Measurements from ENCODE around the gene FANCD2.
"Not testable (repeated sequence)": the region's sequence is repeated elsewhere in the genome, so short reads cannot be mapped to it uniquely, and the experiment has no call there.

Gene FANCD2

DNA sequence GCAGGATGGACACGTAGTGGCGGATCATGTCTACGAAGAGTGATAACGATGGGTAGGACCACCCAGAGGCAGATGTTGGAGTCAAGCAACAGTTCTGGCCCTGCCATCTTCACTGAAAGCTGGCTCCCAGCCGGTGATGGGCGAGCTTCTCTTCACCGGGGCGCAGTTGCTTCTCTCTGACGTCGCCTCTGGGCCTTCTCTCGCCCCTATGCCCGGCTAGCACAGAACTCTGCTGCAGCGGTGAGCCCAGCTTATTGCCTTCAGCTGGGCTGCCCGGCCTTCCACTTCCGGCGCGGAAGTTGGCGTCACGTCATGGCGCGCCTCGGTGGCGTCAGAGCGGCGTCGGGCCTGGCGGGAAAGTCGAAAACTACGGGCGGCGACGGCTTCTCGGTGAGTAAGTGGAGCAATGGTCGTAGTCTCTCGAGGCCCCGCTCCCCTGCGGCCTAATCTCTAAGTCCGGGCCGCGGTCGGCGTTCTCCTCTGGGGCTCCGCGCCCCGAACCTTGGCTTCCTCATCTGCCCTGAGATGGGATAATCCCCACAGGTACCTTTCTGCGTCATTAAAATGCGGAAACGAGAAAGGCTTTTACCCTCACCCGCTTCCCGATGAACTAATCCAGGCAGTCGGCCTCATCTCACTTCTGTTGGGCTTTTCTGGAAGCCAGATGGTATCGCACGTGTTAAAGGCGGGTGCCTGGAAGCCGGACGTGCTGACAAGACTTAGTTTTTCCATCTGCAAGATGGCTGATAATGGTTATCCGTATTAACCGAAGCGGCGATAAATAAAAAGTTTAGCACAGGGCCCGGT is at the start of gene FANCD2:
Gene FANCD2 (plus strand): TSS at position 354 of the 807 bp plus-strand sequence. CDS start 2,221 bp downstream, outside the sequence.
- DNase-seq (ENCODE audit: low spot score) = peak; percentile 90

DNA sequence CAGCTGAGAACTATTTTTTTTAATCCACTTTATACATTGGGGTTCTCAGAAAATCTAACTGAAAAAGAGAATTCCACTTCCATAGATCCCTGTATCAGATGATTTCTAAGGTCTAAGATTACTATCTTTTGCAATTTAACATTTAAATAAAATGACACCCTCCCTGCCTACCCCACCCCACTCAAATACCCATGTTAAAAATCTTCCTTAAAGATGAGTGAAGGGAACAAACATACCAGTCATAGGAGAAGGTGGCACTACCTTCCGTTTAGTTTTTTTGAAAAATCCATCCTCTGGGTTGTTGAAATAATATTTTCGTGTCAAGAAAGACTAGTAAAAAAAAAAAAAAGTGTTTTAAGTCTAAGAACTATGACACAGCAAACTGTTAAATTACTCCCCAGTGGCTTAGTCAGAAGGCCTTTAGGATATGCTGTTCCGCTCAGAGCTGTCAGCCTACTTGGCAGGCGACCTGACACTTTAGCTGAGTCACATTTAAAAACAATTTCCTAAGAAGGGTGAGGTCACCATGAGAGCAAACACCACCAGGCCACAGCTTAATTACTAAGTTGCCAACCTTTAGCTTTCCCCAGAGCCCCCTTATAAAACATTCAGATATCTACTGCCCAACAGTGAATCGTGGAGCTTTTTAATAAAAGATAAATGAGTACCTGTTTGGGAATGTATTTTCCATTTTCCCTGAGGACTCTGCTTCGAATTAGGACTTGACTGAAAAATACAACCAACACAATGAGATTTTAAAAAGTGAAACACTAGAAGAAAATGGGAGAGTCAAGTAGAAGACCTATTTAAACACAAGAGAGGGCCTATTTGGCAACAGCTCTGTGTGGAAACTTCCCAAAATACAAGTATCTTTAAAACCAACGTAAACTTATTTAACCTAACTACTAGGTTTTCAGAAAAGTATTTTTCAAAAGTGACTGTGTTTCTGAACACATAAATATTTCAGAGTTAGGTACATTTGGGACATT is 49.2 kb upstream of the FANCD2 start:
- DNase-seq (ENCODE audit: low spot score) = peak; percentile 93

DNA sequence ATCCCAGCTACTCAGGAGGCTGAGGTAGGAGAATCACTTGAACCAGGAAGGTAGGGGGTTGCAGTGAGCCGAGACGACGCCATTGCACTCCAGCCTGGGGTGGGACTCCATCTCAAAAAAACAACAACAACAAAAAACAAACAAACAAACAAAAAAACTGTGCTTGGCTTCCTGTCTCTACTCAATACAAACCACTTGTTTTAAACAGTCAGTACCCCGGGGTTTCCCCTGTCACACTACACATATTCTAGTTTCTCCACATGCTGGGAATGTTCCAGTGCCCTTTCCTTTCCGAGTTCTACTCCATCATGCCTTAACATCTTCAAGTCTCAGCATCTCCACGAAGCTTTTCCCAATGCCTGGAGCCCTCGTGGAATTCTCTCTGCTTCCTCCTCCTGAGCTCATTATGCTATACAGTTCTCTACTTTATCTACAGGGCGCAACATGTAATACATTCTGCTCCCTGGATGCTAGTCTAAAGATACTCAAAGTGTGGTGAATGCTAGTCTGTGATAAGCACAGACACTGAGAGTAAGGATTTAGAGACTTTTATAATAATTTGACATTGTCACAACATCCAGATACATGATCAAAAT is 47.4 kb upstream of the FANCD2 start:
- DNase-seq (ENCODE audit: low spot score) = no peak

DNA sequence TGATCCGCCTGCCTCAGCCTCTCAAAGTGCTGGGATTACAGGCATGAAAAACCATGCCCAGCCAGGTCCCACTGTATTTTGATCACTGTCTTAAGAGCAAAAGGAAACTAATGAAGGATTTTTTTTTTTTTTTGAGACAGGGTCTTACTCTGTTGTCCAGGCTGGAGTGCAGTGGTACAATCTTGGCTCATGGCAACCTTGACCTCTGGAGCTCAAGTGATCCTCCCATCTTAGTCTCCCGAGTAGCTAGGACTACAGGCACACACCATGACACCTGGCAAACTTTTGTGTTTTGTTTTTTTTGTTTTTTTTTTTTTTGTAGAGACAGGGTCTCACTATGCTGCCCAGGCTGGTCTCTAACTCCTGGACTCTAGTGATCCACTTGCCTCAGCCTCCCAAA is 46.0 kb upstream of the FANCD2 start:
- no peak for DNase-seq (ENCODE audit: low spot score)

DNA sequence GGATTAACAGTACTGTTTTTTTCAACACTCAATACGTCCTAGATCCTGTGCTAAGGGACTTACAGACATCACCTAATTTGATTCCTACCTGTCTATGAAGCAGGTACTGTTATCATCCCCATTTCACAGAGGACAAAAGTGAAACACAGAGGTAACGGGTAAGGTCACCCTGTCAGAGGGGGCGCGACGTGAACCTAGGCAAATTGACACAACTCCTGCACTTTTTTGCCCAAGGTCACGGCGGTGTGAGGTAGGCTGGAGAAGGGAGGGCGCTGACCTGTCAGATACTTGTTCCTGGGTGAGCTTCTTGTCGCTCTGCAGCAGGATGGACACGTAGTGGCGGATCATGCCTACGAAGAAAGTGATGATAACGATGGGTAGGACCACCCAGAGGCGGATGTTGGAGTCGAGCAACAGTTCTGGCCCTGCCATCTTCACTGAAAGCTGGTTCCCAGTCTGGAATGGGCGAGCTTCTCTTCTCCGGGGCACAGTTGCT is 40.0 kb upstream of the FANCD2 start:
- no peak for DNase-seq (ENCODE audit: low spot score)

DNA sequence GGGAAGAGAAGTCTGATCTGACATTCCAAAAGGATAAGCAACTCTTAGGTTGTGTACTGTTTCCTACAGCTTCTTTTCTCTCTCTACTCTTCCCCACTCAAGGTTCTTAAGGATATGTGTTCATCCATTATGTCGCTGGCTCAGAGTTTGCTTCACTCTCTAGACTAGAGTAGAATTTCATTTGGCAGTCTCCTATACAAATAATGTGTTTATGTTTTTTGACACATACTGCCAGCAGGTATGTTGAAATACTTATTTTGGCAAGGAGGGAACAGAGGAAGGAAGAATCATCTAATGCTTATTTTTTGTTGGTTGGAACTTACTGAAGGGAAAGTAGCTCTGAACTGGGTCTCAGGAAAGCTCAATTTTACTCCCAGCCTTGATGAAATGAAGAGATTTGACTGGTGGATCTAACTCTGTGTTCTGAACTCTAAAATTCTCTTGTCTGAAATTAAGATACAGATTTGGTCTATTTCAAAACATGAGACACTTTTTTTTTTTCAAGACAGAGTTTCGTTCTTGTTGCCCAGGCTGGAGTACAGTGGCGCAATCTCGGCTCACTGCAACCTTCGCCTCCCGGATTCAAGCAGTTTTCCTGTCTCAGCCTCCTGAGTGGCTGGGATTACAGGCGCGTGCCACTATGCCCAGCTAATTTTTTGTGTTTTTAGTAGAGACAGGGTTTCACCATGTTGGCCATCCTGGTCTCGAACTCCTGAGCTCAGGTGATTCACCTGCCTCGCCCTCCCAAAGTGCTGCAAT is 32.0 kb upstream of the FANCD2 start:
- DNase-seq (ENCODE audit: low spot score) = peak; percentile 8

GRCh38 chr3:10000686-10001085 is 25.6 kb upstream of the FANCD2 start:
- no peak for DNase-seq (ENCODE audit: low spot score)

GRCh38 chr3:10002951-10003350 is 23.3 kb upstream of the FANCD2 start:
- DNase-seq (ENCODE audit: low spot score) = no peak

DNA sequence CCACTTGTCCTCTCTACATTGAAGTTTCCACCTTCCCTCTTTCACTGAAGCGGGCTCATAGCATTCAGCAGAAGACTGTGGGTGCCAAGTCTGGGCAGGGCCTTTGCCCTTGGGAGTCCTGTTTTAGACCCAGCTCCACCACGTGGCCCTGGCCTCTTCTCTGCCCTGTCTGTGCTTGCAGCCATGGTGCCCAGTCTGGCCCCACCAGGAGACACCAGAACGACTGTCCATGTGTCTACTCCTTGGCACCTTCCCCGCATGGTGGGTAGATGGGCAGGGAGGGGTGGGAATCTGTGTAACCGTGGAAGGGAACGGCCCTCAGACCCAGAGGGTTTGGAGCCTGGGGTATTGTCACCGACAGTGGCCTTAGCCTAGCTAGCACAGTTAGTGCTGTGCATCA is 21.7 kb upstream of the FANCD2 start:
- no peak for DNase-seq (ENCODE audit: low spot score)

- no peak for DNase-seq (ENCODE audit: low spot score)
Measured at GRCh38 chr3:10004960-10005564, 21.2 kb upstream of the FANCD2 start.

DNA sequence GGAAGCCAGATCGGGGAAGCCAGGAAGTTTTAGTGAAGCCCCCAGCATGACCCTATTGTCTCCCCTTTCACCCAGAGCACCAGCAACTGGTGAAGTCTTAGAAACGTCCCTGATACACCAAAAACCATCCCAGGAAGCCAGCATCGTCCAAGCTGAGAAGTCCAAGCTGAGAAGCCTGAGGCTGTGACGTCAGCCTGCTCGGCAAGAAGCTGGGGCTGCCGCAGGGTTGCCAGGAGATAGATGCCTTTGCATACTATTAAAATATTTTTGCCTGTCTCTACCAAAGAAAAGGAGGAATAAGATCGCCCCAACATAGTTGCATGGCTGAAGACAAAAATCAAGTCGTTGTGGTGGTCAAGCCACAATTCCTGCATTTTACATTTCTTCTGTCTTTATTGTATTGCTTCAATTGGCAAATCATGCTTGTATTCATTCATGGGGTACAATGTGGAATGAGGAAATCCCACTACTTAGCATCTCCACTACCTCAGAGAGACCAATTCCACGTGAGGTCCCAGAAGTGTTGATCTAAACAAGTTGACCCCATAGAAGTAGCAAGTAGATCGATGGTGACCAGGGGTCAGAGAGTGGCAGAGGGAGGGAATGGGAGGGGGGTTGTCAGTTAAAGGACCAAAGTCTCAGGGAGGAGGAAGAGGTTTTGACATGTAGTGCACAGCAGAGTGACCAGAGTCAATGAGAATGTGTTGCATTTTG is 20.0 kb upstream of the FANCD2 start:
- no peak for DNase-seq (ENCODE audit: low spot score)

GRCh38 chr3:10006762-10007090 is 19.5 kb upstream of the FANCD2 start:
- no peak for DNase-seq (ENCODE audit: low spot score)

- no peak for DNase-seq (ENCODE audit: low spot score)
Measured at GRCh38 chr3:10007126-10007782, 19.0 kb upstream of the FANCD2 start.

GRCh38 chr3:10008216-10008587 is 18.0 kb upstream of the FANCD2 start:
- not testable (repeated sequence) for DNase-seq (ENCODE audit: low spot score)

- DNase-seq (ENCODE audit: low spot score) = peak; percentile 86
Measured at GRCh38 chr3:10008588-10009344, 17.5 kb upstream of the FANCD2 start.

GRCh38 chr3:10010421-10010877 is 15.8 kb upstream of the FANCD2 start:
- DNase-seq (ENCODE audit: low spot score) = no peak

DNA sequence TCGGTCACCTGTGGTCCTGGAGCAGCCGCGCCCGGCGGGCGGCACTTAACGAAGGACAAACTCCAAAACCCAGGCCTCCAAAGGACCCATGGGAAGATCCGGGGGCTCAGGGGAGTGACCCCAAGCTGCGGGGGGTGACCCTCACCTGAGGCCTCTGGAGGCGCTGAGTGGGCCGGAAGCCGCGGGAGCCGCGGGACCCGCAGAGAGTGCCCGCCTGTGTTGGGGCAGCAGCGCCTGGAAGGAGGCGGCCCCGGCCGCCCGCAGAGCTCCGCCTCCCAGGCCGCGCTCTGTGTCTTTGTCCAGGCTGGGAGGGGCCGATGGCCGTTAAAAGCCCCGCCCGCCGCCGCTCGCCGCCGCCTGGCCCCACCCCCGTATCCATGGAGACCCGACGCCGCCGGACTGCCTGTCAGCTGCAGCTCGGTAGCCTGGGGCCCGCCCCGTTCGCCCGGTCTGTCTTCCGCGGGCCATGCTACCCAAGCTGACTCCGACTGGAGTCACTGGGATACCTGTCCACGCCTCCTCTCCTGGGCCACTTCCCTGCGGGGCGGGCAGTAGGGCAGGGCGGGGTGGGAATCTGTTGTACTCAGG is 15.3 kb upstream of the FANCD2 start:
- peak; percentile 95 for DNase-seq (ENCODE audit: low spot score)

GRCh38 chr3:10011631-10012030 is 14.6 kb upstream of the FANCD2 start:
- DNase-seq (ENCODE audit: low spot score) = peak; percentile 29

DNA sequence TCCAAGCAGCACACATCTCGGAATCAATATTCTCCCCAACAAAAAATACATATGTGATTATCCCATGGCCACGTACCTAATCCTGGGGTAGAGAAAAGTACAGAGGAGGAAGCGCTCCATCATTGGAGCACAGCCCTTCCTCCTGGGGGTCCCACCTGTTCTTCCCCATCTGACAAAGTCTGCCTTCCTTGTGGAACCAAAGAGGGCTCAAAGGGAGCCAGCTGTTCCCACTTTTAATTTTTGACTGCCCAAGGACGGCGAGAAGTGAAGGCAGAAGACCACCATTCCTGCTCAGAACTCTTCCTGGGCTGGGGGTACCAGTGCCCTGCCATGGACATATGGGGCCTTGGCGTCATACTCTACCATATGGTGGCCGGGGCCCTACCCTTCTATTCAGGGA is 14.1 kb upstream of the FANCD2 start:
- no peak for DNase-seq (ENCODE audit: low spot score)

Data from AG08395 (cell line).